NCI-H510A treated with DMSO at 0.1 percent for 48 hours (cell line): Measurements from ENCODE around the gene TATDN2.
"Not testable (repeated sequence)": the region's sequence is repeated elsewhere in the genome, so short reads cannot be mapped to it uniquely, and the experiment has no call there.

ENCODE experiments used
- DNase-seq: peaks from one replicate; lab custom pipeline; 2025; lab: John Stamatoyannopoulos, UW

Gene TATDN2

DNA sequence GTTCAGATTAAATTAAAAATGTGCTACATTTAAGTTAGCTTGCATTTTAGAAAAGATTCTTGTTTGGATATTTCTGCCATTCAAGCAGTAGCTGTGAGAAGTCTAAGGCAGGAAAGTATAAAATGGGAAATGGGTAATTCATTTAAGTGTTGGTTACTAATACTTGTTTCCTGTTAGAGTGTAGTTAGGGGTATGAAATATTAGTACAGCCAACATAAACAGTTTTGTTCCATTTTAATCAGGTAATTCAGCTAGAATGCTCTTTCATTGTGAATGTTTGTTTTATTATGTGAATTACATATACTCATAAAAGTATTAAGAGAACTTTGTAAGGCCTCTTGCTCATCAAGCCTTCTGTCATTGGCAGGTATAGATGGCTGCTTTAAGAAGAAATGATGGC is 19.9 kb downstream of the TATDN2 start:
- DNase-seq: no peak

DNA sequence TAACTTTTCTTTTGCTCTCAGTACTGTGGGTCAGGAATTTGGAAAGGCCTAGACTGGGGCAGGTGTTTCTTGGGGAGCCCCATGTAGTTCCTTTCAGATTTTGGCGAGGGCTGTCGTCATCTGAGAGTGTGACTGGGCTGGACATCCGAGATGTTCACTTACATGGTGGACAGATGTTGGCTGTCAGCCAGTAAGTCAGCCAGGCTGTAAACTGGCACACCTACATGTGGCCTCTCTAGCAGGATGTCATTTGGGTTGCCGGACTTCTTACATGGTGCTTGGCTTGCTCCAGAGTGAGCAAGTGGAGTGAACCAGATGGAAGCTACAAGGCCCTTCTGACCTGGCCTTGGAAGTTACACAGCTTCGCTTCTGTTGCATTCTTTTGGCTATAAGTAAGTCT is 20.7 kb downstream of the TATDN2 start:
- no peak for DNase-seq

DNA sequence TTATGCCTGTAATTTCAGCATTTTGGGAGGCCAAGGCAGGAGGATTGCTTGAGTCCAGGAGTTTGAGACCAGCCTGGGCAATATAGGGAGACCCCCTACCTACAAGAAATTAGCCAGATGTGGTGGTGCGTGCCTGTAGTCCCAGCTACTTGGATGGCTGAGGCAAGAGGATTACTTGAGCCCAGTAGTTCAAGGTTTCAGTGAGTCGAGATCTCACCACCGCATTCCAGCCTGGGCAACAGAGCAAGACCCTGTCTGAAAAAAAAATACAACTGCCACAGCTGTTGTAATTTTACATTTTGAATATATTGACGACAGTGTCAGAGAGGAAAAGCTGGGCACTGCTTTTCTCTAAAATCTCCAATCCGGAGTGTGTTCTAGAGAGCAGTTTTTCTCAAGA is 21.2 kb downstream of the TATDN2 start:
- DNase-seq: no peak

DNA sequence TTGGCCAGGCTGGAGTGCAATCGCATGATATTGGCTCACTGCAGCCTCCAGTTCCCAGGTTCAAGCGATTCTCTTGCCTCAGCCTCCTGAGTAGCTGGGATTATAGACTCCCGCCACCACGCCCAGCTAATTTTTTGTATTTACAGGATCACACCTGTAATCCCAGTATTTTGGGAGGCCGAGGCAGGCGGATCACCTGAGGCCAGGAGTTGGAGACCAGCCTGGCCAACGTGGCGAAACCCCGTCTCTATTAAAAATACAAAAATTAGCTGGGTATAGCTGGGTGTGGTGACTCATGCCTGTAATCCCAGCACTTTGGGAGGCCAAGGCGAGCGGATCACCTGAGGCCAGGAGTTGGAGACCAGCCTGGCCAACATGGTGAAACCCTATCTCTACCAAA is 24.2 kb downstream of the TATDN2 start:
- DNase-seq: not testable (repeated sequence)

DNA sequence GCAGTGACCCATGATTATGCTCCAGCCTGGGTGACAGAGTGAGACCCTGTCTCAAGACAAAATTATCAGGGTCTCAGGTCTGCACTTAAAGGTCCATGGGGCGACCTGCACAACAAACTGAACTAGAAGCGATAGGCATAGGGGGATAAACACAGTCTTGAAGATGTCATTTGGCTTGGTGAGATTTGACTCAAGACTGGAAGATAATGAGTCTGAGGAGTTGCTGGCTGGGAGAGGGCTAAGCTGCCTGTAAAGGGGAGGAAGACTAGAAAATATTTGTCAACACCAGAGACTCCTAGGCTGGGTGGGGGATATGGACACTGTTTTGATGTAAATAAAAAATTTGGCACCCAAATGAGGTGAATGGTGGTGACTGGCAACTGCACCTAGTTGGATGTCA is 24.7 kb downstream of the TATDN2 start:
- DNase-seq: no peak

DNA sequence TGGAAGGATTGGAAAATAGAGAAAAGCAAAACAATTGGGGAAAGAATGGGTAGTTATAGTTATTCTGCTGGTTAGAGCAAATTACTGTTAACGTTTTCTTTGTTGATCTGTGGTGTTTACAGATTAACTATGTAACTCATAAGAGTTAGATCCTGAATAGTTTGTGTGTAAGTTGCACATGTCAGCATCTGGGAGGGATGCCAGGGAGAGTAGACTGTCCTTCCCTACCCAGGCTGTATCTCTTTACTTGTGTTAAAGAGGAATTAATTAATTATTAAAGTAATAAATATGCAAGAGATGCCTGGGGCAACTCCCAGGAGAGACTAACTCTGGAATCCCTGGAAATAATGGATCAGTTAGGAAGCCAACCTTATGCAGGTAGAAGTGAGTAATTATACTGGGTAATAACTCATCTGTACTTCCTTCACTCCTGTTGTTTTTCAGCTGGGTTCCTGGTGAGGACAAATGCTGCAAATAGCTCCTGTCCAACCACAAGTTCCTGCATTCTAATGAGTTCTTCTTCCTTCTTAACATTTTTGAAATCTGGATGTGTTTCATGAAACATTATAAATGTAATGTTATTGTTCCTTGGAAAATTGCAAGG is 25.5 kb downstream of the TATDN2 start:
- no peak for DNase-seq

DNA sequence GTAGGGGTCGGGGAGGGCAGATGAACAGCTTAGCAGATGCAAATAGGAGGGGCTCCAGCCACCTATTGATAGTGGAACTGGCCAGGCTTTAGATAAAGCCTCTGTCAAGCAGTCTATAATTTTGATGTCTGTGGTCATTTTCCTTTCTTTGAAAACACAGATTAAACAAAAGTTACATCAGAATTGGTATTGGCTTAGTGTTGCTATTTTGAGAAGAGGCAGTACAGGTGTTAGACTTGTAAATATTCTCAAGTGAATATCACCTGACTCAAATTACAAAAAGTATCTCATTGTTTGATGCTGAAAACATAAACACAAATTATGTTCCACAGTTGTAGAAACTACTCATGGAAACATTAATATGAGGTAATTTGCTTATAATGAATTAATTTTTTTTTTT is 26.3 kb downstream of the TATDN2 start:
- DNase-seq: no peak

DNA sequence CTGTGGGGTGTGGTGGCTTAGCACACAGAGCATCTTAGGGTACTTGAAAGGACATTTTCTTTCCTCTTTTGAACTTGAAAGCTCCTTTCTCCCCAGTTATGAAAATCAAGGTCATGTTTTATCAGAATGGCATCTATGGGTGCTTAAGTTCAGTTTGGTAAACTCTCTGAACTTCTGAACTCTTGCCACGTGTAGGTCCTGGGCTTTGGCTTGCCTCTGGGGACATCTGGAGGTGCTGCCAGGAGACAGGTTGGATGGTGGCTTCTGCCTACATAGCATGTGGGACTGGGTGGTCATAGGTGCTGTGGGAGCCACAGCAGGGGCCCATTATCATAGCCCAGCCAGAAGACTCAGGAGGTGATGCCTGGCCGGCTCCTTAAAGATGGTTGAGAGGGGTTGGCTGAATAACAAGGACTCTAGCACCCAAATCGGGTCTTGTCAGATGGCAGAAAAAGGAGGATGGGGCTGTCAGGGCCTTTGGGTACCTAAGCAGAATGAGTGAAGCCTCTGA is 28.9 kb downstream of the TATDN2 start:
- no peak for DNase-seq

DNA sequence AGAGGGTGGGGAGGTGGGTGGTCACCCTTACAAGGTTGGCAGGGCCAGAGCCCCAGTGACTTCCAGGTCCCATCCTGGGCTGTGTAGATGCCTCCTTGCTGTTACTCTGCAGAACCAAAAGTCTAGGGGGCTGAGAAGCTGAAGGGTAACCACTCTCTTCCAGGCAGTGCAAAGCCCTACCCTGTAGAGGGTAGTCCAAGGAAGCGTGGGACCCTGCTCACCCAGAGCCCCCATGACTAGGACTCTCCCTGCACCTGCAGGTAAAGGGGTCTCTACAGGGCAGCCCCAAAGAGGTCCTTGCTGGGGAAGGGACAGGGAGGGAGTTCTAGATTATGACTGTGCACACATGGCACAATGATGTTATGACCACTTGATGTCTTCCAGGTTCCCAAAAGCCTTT is 30.2 kb downstream of the TATDN2 start:
- no peak for DNase-seq

DNA sequence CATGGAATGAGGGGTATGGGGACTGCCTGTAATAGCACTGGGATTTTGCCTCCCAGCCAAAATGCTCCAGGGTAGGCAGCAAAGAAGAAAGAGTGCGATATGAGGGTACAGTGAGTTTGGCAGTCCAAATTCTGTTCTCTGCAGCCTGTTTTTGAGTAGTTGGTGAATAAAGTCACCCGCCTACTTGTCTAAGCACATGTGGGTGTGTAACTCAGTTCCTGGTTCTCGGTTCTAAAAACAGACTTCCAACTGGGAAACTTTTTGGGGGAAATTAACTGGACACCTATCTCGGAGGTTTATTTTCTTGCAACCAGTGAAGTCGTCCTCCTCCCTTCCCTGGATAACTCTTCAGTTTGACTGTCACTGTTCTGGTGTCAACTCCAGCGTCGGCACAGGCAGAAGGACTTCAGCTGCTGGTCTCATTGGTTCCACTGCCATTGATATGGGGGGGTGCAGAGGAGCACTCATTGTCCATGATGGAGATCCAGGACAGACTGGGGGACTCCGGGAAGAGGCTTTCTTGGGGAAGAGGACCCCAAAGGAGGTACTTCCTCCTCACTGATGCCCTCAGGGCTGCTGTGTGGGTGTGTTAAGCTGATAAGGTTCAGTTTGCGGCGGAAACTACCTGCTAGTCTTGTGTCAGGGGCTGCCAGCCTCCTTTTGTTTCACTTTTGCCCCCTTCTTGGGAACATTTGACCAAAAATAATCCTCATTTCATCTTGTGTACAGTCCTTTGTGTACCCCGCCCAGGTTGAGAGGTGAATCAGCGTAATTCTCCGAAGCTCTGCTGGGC is 31.3 kb downstream of the TATDN2 start:
- DNase-seq: no peak

DNA sequence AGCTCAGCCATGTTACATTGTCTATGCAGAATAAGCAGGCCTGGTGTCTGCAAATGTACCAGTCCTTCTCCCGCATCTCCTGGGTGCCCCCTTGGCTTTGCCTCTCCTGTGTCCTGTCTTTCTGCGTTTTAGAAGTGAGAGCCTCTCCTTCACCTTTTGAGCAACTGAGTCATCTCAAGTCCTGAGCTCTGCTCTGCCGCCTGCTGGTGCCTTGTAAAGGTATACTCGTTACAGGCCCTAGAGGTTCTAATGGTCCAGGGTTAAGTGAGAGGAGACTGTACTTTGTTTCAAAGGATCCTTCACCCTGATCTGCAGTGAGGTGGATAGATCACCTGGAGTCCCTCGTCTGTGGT is 31.9 kb downstream of the TATDN2 start:
- no peak for DNase-seq

DNA sequence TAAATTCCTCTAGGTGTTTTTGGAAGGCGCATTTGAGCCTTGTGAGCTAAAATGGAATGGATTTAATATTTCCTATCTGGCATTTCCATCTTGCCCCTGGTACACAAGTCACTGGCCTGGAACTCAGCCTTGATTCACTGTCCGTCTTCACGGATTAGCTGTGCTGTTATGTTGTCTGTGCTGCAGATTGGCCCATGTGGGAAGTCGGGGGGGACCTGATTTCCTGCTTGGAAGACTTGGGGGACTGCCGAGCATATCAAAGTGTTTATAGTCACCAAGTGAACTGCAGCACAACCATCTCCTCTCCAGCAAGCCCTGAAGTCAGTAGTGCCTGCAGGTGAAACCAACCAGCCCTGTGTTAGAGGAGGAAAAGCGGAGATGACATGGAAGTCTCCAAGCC is 32.3 kb downstream of the TATDN2 start:
- no peak for DNase-seq

DNA sequence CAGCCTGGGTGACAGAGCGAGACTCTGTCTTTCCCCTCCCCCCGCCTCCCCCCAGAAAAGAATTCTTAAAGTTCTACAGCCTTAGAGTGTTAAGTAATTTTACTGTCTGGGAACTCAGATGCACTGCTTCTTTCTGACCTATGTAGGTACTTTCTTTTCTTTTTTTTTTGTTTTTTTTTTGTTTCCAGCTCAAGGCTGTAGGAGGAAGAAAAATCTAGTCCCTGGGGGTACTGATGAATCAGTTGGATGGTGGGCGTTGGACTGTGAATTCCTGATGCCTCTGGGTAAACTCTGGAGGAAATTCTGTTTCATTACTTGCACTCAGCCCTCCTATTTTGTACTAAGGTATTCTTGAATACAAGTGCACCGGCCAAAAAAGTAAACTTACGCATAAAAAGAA is 33.7 kb downstream of the TATDN2 start:
- no peak for DNase-seq

DNA sequence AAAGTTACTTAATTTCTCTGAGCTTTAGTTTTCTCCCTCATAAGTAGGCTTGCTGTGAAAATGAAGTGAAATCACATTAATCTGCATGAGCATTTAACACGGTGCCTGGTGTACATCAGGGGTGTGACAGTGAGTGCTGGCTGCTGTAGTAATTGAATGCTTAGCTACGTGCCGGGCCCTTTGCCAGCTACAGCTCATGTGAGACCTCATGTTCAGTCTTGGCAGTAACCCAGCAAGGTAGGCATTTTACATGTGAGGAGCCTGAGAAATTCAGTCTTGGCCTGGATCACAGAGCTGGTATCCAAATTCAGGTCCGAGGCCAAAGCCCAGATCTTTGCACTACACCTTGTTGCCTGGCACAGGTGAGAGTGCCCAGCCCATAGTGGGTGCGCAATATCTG is 35.4 kb downstream of the TATDN2 start:
- DNase-seq: no peak

DNA sequence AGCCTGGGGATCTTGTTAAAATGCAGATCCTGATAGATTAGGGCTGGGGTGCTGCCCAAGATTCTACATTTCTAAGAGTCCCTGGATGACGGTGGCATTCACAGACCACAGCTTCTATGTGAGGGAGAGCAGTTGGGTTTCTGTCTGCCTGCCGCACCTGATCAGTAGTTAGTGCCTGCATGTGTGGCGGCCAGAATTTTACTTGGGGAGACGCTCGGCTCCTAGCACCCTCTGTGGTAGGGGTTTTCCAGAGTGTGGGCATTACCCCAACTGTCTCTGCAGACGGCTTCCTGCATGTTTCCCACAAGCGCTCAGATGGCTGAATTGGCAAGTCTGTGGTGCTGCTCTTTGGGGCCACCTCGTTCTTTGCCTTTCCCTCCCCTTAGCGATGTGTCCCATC is 36.2 kb downstream of the TATDN2 start:
- DNase-seq: no peak

DNA sequence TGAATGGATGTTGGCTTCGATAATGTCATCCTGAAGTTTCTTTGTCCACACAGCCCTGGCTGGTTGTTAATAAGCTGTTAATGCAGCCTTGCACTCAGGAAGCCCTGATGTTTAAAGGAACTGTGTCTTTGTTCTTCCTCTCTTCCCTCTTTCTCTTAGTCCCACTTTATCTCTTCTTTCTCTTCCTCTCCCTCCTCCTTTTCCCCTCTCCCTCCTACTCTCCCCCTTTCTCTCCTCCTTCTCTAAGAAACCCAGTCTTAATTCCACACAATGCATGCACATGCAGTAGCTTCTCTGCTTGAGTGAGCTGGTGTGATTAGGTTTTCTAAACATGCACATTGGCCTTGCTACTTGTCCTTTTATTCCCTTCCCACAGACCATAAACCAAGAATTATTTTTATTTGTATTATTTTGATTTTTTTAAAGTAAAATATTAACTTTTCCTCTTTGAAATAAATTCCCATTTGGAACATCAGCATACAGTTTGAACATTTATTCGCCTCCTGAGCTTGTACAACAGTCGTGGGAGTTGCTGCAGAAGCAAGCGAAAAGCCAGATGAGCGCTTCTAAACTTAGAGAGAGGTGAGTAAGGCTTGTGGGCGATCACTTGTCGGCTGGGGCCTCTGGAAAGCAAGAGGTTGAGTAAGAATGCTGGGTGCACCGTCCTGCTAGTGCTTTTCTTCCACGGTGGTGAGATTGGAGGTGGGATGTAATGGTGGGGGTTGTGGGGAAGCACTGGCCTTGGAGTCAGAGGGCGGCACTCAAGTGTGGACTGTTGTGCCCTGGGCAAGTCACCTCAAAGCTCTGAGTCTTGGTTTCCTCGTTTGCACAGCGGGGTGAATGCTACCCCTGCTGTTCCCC is 37.2 kb downstream of the TATDN2 start:
- no peak for DNase-seq

DNA sequence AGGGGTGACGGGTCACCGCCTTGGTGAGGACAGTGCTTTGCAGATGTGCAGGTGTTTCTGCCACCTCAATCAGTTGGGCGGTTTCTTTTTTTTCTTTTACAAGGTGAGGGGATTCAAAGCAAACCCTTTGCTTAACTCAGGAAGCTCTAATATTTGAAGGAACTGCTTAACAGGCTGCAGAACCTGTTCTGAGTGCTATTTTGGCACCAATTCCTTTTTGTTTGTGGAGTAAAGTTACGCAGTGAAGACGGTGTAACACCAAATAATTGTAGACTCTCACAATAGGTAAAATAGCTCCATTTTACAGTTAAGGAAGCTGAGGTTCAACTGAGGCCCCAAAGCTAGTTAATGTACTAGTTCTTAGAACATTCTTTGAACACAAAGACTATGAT is 37.9 kb downstream of the TATDN2 start:
- DNase-seq: no peak

DNA sequence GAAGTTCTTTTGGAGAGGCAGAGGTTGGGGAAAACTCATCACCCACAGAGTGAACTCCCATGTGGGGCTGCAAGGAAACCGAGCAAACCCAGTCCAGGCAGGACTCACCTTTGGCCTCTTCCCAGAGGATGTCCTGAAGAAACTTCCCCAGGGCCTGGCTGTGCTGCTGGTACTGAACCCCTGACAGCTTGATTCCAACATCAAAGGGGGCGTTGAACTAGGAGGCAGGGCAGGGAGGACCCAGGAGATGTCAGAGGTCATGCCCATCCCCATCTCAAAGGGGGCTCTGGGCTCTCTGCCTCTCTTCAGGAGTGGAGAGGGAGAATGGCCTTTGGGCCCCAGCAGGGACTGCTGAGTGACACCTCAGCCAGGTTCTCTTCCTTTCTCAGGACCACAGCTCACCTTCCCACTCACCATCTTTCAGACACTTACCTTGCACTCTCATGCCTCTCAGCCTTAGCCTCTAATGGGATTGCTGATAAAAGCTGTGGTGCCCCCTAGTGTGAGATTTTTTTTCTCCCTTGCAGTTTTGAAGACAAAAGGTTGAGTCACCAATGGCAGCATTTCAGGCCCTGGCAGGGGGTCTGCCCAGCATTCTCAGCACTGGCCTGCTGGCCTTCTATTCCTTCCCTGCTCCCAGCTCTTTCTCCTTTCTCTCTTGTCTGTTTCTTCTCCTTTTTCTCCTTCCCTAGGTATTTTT is 38.5 kb downstream of the TATDN2 start:
- no peak for DNase-seq

DNA sequence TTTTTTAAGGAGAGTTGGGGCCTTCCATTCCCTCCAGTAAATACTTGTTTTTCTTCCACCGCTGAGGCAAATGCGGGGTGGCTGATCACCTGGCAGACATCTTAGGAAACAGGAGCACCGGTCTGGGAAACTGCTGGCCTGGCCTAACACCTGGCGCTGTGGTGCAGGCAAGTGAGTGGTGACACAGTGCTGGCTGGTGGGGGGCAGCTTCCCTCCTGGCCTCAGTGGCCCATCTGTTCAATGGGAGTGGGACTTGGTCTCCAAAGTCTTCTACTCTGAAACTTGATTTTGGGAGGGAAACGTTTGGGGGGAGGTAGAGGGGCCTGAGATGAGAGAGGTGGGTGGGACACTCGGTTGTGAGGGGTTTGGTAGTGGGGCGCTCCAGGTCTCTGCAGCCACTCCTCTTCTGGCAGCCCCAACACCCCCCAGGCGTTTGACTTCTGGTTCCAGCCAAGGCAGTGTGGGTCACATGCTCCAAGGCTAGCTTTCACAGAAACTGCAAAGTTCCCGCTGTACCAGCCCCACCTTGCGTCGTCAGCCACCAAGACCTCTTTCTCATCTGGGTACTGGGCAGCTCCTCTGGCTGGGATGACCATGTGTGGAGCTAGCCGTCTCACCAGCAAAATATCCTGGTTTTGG is 39.8 kb downstream of the TATDN2 start:
- no peak for DNase-seq

DNA sequence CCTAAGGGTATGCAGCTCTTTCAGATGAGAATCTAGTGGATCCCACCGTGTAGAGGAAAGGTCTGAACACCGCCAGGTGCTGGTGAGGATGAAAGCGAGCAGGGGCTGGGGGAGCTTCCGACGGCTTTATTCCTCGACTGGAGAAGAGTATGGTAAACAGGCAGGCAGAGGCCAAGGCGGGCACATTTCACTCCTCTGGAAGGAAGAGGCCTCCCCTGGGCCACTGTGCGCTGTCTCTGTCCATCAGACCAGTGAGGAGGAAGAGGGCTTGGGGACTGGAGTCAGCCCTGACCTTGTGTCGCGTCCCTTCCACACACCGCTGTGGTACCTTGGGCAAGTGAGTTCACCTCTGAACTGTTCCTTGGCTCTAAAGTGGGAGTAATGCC is 40.3 kb downstream of the TATDN2 start:
- DNase-seq: no peak

DNA sequence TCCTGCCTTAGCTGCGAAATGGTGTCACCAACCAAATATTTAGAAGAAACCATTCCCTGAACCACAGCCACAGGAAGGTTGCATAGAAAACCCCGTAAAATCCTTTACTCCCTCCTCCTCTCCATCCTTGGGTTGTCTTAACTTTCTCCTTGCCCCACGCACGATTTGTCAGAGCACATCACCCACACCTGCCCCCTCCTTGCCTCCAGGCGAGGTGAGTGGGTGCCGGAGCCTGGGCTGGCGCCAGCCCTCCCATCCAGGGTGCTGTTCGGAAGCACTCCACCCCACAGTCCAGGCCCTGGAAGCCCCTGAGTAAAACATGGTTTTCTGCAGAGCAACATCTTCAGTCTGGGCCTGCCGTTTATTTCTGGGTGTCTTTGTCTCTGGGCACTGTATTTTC is 40.8 kb downstream of the TATDN2 start:
- DNase-seq: no peak

DNA sequence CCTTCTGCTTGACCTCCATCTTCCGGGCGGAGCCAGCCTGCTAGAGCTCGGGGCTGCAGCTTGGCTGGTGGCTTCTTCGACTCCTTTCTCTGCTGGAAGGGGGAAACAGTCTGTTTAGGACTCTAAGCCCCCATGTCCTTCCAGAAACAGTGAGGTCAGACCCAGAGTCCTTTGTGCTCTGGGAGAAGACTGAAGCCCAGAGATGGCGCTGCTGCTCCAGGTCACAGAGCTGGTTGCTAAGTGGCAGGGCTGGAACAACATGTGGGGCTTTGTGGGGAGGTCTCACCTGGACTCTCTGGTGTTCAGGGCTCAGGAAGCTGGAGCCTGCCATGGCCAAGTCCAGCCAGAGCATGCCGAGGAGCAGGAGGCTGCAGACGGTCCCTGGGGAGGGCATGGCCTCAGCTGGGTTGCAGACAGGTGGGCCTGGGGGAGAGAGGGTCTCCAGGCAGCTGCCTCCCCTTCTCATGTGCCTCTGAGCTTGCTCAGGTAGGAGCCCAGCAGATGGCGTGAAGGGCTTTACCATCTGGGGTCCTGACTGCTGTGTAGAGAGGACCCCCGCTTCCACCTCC is 41.6 kb downstream of the TATDN2 start:
- no peak for DNase-seq
